Measurements from ENCODE around the gene ADGRL1. TPM values are rescaled to one million over a fixed set of nuclear protein-coding genes. Genes with fewer than 3 reads are reported as not detected.

Gene ADGRL1
- total and polyA plus RNA-seq, 2 of the 8 experiments (the other 6 are each of a cell fraction or from before 2014, with no cell fraction given) = 95.6 to 112 TPM

DNA sequence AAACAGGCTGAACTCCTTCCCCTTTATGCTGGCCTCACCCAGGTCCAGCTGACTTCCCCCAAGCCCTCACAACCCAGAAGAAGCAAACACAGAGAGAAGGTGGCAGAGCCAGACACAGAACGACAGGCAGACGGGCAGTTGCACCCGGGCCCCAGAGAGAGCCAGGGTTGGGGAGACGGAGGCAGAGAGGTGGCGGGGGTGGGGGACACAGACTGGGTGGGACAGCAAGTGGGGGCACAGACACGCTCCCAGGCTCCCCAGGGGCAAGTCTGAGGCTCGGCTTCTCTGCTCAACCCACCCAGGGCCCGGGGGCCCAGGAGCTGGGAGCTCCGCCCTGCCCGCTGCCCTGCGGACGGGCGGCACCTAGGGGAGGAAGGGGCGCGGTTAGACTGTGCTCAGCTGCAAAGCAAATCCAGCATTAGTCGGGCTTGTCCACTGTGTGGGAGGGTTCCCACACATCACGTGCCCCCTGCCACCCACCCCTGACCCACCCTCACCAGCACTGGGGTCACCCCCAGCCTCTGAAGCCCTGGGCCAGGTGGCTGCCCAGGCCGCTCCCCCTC, 38.3 kb downstream of the ADGRL1 start (continued):
- TF ChIP-seq BACH1 (IDR thresholded peaks at IDR 0.05; ENCODE audit: low read length) (no peak), EZH2 (IDR thresholded peaks at IDR 0.05; ENCODE audit: low read depth, low read length, severe bottlenecking) (no peak), SP4 (IDR thresholded peaks at IDR 0.05; ENCODE audit: low read length) (no peak), MAFK (IDR thresholded peaks at IDR 0.05; ENCODE audit: low read depth, low read length) (no peak), KDM5A (IDR thresholded peaks at IDR 0.05; ENCODE audit: low read length) (no peak), NRF1 (IDR thresholded peaks at IDR 0.05; ENCODE audit: low read depth, low read length) (no peak), SUZ12 (IDR thresholded peaks at IDR 0.05; ENCODE audit: low read length) (no peak)
